OCI-M2 (cell line): ENCODE measurements around the gene FTMT.
"Not testable (repeated sequence)": the region's sequence is repeated elsewhere in the genome, so short reads cannot be mapped to it uniquely, and the experiment has no call there.

ENCODE experiments used
- DNase-seq: peaks from one replicate; lab custom pipeline; 2025; ENCODE audit not compliant: unreplicated experiment; lab: John Stamatoyannopoulos, UW

Gene FTMT

DNA sequence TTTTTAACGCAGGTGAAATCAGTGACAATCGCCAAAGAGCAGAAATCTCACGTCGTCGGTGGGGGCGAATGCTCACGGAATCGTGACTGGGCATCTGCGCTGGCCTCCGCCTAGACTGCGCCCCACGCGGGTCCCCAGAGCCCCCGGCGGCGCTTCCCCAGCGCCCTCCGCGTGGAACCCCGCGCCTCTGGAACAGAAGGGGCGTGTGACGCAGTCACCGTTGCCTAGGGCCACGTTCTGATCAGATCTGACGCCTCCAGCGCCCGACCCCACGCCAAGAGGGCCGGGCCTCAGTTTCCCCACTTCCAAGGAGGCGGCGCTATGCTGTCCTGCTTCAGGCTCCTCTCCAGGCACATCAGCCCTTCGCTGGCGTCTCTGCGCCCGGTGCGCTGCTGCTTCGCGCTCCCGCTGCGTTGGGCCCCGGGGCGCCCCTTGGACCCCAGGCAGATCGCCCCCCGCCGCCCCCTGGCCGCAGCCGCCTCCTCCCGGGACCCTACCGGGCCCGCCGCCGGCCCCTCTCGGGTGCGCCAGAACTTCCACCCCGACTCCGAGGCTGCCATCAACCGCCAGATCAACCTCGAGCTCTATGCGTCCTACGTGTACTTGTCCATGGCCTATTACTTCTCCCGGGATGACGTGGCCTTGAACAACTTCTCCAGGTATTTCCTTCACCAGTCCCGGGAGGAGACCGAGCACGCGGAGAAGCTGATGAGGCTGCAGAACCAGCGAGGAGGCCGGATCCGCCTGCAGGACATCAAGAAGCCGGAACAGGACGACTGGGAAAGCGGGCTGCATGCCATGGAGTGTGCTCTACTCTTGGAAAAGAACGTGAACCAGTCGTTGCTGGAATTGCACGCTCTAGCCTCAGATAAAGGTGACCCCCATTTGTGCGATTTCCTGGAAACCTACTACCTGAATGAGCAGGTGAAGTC, at the start of gene FTMT:
Gene FTMT (plus strand): TSS at position 240 of the 932 bp plus-strand sequence. CDS start 82 bp downstream, at position 322.
- no peak for DNase-seq

DNA sequence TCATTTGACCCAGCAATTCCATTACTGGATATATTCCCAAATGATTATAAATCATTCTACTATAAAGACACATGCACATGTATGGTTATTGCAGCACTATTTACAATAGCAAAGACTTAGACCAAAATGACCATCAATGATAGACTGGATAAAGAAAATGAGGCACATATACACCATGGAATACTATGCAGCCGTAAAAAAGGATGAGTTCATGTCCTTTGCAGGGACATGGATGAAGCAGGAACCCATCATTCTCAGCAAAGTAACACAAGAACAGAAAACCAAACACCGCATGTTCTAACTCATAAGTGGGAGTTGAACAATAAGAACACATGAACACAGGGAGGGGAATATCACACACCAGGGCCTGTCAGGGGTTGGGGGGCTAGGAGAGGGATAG, 46.4 kb upstream of the FTMT start:
- DNase-seq, result not testable (repeated sequence)

DNA sequence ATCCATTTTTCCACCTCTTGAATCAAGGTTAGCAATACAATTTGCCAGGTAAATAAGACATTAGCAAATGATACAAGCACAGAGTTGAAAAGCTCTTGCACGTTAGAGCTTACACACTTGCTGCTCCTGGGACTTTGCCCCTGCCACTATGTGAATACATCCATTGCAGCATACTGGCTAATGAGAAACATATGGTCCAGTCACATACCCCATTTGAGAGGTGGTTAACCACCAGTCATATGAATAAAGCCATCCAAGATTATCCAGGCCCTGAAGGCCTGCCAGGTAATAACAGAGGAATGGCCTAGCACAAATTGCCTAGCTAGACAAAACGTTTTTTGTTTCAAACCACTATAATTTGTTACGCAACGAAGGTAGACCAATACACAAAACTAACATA, 45.8 kb upstream of the FTMT start:
- DNase-seq, result no peak

DNA sequence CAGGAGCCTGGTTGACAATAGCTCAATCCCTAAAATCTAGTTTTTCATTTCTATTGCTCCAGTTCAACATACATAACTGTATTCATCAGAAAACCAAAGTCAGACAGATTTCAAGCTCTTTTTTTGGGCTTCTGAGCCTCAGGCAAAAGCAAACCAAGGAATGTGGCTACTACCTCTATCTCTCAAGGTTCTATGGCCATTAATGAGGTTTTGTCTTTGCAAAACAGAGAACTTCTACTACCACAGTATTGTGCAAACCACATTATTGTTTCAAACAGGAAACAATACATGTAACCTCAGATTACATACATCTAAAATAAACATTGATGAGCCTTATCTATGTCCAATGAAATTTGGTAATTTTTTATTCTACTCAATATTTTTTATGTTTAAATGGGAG, 35.5 kb upstream of the FTMT start:
- DNase-seq, result no peak

DNA sequence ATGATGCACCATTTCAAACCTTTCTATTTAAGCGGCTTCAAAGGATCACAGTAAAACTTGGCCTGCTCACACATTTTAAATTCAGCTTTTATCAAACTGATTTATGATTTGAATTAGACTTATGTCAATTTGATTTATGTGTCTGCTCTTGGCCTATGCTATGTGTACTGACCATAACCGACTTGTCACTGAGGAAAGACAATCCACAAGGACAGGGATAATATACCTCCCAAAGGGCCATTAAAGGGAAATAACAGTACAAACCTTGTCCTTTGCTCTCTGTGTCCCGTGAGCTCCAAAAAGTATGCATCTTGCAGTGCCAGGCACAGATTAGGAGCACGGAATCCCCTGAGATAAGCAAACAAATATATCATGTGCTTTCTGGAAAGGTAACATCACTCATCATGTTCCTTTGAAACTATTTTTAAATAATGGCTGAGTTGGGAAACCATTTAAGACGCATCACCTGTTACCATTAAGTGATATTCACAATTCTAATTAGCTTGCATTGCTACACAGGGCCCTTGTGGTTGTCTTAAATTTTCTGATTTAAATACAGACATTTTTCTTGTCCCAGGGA, 31.9 kb upstream of the FTMT start:
- no peak for DNase-seq

DNA sequence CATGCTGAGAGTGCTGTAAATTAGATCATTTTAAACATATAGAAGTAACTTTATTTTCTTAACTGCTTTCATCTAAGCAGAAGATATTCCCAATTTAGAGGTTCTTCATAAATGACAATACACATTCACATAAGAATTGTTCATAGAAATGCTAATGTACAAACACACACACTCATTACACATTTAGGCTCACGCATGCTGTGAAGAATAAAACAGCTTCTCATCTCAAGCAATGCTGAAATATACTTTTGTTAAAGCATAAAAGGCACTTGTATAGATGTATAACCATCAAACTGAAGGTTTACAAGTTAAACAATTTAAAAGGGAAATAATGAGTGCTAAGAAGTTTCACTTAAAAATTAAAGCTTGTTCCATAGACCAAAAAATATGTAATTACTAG, 18.1 kb upstream of the FTMT start:
- no peak for DNase-seq

DNA sequence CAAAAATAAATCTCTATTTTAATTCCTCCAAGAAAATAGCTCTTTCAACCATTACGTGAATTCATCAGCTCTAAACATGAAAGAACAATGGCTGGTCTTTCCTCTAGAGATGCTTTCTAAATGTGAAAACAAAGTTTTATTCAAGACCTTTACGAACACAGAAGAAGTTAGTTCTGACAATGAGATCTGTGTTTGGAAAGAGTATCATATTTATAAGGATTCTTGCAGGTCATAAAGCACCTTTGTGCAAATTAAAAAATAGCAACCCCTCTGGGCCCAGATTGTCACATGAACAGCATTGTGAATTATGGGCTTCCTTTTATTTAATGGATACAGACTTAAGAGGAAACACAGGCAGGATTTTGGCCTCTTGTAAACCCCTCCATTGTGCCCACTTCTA, 17.7 kb upstream of the FTMT start:
- DNase-seq, result no peak

DNA sequence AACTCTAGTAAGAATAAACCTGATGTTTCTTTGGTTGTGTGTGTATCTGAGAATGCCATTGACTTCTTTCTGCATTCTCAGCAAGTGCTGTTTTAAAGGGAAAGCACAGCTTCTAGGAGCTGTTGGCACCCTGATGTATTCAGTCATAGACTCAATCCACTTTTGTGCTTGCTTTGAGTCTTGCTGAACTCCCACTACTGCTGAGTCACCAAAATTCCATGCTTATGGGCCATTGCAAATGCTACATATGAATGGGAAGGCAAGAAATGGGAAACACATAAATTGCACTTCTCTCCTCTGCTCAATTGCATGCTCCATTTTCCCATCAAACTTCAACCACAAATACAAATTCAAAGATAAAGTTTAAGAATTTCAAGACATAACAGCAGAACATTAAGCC, 9.8 kb upstream of the FTMT start:
- DNase-seq, result no peak

DNA sequence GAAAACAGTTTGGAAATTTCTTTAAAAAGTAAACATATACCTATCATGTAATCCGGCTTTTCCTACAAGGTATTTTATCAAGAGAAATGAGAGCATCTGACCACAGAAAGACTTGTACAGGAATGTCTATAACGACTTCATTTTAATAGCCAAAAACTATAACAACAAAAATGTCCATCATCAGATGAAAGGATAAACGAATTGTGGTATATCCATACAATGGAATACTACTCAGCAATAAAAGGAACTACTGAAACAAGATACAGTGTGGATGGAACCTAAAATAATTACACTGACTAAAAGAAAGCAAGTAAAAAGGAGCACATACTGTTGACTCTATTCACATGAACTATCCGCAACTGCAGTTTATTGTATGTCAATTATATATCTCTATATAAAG, 1.4 kb upstream of the FTMT start:
- no peak for DNase-seq

DNA sequence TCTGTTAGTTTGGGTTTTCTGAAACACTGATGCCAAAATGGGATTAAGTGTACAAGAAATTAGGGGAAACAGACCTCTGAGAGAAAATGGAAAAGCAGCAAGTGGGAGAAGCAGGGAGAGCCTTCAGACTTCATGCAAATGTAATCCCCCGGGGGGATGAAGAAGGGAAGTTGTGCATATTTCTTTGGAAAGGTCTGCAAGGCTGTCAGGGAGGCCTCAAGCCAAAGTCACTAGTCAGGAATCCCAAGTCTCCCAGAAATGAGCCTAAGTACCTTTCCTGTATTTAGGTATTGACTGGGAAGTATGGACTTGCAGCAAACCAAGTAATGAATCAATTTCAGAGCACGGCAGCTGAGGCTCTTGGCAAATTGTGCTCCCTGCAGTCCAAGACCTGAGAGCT, 2.2 kb downstream of the FTMT start:
- DNase-seq, result no peak

DNA sequence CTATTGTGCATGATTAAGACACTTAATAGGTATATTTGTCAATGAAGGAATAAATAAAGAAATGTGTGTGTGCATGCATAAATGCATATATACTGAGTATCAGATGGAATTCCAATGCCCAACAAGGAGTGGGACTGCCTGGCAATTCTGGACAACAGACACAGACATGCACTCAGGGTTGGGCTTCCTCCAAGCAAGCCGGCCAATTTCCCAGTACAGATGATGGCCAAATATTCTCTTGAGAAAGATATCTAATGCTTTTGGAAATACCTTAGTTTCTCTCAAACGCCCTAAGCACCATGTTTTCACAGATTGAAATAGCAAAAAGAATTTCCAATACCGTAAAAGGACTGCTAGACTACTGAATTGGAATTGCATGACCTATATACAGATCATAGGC, 11.1 kb downstream of the FTMT start:
- DNase-seq, result no peak

DNA sequence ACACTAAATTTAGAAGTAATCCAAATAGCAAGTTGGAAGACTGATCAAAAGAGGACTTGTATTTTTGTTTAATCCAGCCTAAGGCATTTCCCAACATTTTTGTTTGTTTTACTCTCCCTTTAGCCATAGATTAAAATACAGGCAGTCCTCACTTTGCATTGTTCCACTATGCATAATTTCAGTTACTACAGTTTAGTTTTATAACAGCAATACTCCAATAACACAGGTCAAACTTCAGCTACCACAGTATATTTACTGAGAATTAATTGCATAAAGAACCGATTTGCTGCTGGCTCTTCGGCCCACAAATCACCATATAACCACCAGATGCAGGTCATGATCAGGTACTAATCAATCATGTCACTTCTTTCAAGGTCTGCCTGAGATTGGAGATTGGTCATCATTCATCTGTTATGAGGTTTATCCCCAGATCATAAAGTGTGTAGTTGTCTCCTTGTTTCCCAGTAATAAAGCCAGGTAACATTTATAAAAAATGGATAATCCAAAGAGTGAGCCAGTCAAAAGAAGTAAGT, 12.1 kb downstream of the FTMT start:
- DNase-seq, result no peak

DNA sequence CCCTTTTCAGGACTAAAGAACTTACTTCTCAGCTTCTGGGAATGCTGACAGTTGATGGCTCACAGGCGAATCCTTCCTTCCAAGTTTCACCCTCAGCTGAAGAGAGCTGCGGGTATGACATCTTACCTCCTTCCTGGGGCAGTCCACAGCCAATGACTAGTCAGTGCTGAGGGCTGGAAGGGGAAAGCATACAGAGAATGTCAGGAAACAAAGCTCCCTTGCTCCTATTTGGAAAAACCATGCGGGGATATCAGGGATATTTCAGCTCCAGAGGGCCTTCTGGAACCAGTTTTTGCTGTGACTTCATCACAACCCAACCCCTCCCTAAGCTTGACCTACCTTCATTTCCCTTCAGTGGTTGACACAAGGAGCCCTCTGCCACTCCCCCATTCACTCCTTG, 15.7 kb downstream of the FTMT start:
- no peak for DNase-seq

DNA sequence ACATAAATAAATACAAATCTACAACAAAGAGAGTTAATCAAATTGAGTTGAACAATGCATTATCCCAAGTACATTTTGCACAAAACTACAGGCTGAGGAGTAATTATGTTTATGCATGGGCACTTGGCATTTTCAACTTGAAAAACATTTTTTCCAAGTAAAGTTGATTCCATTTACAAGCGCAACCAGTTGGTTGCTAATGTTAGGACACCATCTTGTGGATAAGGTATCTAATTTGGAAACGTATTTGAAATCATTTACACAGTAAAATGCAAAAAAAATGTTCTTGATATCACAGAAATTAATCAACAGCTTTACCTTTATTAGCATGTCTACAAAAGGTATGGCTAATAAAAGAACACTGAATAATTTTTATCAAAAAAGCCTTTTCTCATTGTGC, 18.8 kb downstream of the FTMT start:
- DNase-seq, result no peak

DNA sequence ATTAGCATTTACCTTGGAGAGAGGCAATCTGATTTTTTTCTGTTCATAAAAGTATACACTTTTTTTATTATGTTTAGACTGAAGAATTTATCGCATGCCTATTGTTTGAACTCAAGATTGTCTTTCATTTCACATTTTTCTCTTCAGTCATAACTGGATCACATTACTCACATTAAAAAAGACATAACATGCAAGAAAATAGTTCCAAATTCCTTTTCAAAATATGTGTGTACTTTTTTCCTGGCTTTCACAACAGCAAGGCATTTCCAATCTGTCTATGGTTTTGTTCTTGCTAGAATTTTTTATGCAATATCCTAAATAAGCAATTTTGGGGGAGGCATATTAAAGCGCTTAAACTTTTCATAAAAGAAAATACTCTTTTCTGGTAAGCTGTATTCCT, 21.2 kb downstream of the FTMT start:
- DNase-seq, result no peak

DNA sequence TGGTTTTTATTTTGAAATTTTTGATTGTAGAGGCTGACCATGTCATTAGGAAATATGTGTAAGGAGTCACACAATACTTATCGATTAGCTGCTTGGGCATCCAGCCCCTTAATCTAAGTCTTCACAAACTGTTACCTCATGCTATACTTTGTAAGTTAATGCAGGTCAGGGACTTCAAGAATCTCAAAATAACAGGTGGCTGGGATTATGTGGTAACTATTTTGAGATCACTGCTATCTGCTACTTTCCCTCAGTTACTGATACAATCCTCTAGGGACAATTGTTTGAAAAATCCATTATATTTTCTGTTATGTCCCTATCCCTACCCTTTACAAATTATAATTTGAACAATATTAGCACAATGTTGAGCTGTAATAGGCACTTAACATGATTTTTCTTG, 21.7 kb downstream of the FTMT start:
- DNase-seq, result no peak

DNA sequence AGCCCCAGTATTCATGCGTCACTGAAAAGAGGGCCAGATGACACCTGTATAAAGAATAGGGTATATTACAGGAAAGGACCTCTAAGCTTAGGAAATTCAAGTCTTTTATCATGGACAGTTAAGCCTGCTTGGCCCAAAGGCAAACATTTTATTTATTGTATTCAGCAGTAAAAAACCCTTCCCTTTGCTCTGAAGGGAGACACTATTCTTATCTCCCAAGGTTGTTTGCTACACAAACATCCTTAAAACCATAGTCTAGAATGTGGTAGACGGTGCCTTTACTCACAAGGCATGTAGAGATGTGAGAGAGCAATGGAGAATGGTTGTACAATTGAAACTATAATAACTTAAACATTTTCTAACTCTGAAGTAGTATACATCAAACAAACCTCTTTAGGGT, 33.9 kb downstream of the FTMT start:
- no peak for DNase-seq

DNA sequence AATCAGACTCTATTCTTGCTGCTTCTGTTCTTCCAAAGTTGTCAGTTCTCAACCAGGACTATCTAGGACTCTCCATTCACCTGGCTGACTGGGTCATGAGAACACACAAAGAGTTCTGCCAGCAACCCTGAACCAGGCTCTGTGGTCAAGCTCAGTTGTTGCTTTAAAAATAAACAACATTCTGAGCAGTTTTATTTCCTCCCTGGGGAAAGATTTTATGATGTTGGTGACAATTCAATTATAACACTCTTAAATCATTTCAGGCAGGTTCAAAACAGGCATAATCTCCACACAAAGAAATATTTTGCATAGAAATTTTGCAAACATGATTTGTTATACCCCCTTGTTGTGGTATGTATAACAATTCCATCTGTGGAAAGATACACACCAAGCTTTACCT, 36.0 kb downstream of the FTMT start:
- DNase-seq, result no peak

DNA sequence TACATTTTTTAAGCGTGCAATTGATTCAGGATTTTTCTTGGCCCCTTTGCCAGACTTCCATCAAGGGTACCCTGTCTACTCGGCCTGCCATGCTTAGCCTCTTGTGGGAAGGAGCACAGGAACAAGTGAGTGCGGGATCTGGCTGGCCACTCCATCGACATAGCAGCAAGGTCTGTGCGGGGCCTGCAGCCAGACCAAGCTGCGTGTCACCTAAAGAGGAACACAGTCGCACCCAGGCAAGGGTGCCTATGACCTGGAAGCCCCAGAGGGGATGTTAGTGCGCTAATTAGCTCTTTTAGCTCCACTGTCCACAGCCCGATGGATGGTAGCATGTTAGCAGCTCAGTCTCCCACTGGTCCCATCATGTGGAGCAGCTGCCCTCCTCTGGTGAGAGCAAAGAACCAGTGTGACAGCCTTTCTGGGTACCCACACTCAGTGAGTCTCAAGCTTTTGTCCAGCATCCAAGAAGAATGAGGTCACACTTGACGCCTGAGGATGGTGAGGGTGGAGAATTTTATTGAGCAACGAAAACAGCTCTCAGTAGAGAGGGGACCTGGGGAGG, 38.7 kb downstream of the FTMT start:
- DNase-seq, result no peak

DNA sequence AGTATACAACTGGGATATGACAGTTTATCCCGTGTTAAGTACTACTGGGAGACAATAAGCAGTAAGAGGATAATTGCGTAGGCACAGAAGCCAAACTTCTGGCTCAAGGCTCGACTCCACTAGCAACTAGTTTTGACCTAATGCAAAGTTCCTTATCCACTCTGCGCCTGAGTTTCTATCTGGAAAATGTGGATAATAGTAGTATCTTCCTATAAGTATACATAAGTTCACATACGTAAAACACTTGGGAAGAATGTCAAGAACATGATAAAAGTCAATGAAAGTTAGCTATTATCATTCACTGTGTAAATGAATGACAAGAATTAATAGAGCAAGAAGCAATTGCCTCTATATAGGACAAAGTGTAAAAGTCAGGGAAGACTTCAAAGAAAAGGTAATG, 45.7 kb downstream of the FTMT start:
- DNase-seq, result no peak

DNA sequence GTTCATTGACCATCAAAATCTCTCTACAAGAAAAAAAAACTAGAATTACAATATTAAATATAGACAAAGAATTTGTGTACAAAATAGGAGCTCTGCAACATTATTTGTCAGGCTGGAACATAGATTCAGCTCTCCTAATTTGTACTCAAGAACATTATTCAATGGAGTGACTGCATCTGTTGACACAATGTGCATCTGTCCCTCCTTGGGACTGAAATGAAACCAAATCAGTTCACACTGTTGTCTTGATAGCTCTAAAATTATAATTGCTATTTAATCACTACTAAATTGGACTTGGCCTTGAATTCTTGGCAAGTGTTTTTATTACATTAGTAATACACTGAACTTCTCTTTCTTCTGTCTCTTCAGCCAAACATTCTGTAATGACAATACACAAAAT, 47.7 kb downstream of the FTMT start:
- DNase-seq, result no peak
